Measurements from ENCODE around the gene HIGD1C. TPM values are rescaled to one million over a fixed set of nuclear protein-coding genes. Genes with fewer than 3 reads are reported as not detected.

HIGD1C gene
- total RNA-seq, 1 experiment from 2014 or later = not detected

GRCh38 chr12:51018956-51019355 lies 66.6 kb downstream of the HIGD1C start:
- no peak for DNase-seq (ENCODE audit: low read depth)

DNA sequence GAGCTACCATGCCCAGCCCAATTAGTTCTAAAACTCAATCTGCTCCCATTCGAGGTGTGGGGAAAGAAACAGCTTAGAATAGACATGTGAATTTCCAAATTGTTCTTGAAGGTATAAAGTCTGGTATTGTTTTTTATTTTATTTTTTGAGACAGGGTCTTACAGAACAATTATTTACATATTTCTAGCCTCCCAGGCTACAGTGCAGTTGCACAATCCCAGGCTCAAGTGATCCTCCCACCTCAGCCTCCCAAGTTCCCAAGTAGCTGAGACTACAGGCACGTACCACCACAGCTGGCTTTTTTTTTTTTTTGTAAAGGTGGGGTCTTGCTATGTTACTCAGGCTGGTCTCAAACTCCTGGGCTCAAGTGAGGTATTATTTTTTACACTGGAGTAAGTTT lies 67.6 kb downstream of the HIGD1C start:
- no peak for DNase-seq (ENCODE audit: low read depth)

Other genes starting within 250 kb of the HIGD1C start
- gene ATF1, start 188.4 kb upstream of the HIGD1C start, total RNA-seq (2014; rRNA removed; shearing (Covaris generic)) = 21.2 and 33.8 TPM in 2 replicates
- gene TMPRSS12, start 109.6 kb upstream of the HIGD1C start, total RNA-seq (2014; rRNA removed; shearing (Covaris generic)) = not detected in 2 replicates
- gene SLC11A2, start 73.8 kb downstream of the HIGD1C start, total RNA-seq (2014; rRNA removed; shearing (Covaris generic)) = 13.7 and 17.9 TPM in 2 replicates
- 33.0 and 40.3 TPM in 2 replicates for gene LETMD1, start 95.8 kb downstream of the HIGD1C start, total RNA-seq (2014; rRNA removed; shearing (Covaris generic))
- gene CSRNP2, start 131.1 kb downstream of the HIGD1C start, total RNA-seq (2014; rRNA removed; shearing (Covaris generic)) = 12.6 and 16.8 TPM in 2 replicates
- 4.9 and 6.8 TPM in 2 replicates for gene TFCP2, start 220.6 kb downstream of the HIGD1C start, total RNA-seq (2014; rRNA removed; shearing (Covaris generic))